B cell (primary cell): ENCODE measurements around the gene KANSL1L. TPM values are rescaled to one million over a fixed set of nuclear protein-coding genes. Genes with fewer than 3 reads are reported as not detected.

Experiments
- ATAC-seq: fragments of 200-7000 bp; cut with Tn5 transposase; one replicate; pipeline ENCODE4 v1.10.0; 2021; ENCODE audit warnings: low read depth, mild to moderate bottlenecking, moderate number of reproducible peaks, moderate library complexity
- CTCF ChIA-PET: fragments of 350-600 bp; sonication (Branson Sonifier 250); formaldehyde crosslinking; loops from one replicate; lab custom pipeline; 2021; ENCODE audit warnings: antibody characterized with exemption, inconsistent platforms; lab: Charles Lee
- POLR2A ChIA-PET: fragments of 350-600 bp; sonication (Branson Sonifier 250); formaldehyde crosslinking; loops from one replicate; lab custom pipeline; 2021; ENCODE audit warnings: antibody characterized with exemption; lab: Charles Lee
- DNase-seq: peaks from one replicate; pipeline ENCODE4 v3.0.0; 2013
- H2AFZ ChIP-seq: 2 replicates; pipeline ENCODE4 v1.6.1; 2012; ENCODE audit warnings: mild to moderate bottlenecking, low read depth, low read length; ENCODE audit not compliant: insufficient read depth, poor library complexity, severe bottlenecking
- H3K27ac ChIP-seq, 2 donors: 1 replicate in 1 of 2; 2 replicates in 1 of 2; pipeline ENCODE4 v1.5.1; 2012 to 2013; ENCODE audit warnings: low read length in 2 of 2, mild to moderate bottlenecking in 2 of 2, moderate library complexity in 1 of 2
- H3K27me3 ChIP-seq, 4 experiments: fragments of 200-600 bp in 1 of 4; sonication (generic) in 1 of 4; replicated peaks in 1 of 4; 1 replicate in 2 of 4; 2 replicates in 2 of 4; pipeline versions ENCODE4 v1.6.1 to v1.7.0; 2013 to 2016; ENCODE audit warnings: low read length in 3 of 4, mild to moderate bottlenecking in 2 of 4, mixed read lengths in 1 of 4, moderate library complexity in 1 of 4; ENCODE audit not compliant: insufficient read depth in 4 of 4, control insufficient read depth in 3 of 4; ENCODE audit errors: control extremely low read depth in 1 of 4
- H3K36me3 ChIP-seq, 2 experiments: replicated peaks in 1 of 2; 1 replicate in 1 of 2; 2 replicates in 1 of 2; pipeline versions ENCODE4 v1.6.1 to v1.7.1; 2013; ENCODE audit warnings: low read length in 1 of 2; ENCODE audit not compliant: insufficient read depth in 2 of 2, control insufficient read depth in 1 of 2; ENCODE audit errors: control extremely low read depth in 1 of 2, extremely low read depth in 1 of 2
- H3K4me1 ChIP-seq, 2 donors: fragments of 200-600 bp in 1 of 2; sonication (generic) in 1 of 2; 1 replicate in 1 of 2; 2 replicates in 1 of 2; pipeline versions ENCODE4 v1.5.1 to v1.6.1; 2013 to 2017; ENCODE audit warnings: low read length in 2 of 2; ENCODE audit not compliant: control insufficient read depth in 2 of 2, insufficient read depth in 2 of 2
- H3K4me2 ChIP-seq: replicated peaks from 2 replicates; pipeline ENCODE3; 2012; ENCODE audit warnings: mild to moderate bottlenecking, low read depth, low read length; ENCODE audit not compliant: poor library complexity, severe bottlenecking
- H3K4me3 ChIP-seq, 5 experiments: fragments of 200-600 bp in 1 of 5; sonication (generic) in 1 of 5; 1 replicate in 3 of 5; 2 replicates in 2 of 5; pipeline versions ENCODE4 v1.5.1 to v1.7.0; 2011 to 2016; ENCODE audit warnings: low read length in 4 of 5, mild to moderate bottlenecking in 4 of 5, low read depth in 2 of 5, control low read depth in 1 of 5, moderate library complexity in 1 of 5; ENCODE audit not compliant: insufficient read depth in 1 of 5; ENCODE audit errors: control extremely low read depth in 1 of 5, extremely low read depth in 1 of 5
- H3K79me2 ChIP-seq: fragments of 200-600 bp; sonication (generic); one replicate; pipeline ENCODE4 v1.6.0; 2016; ENCODE audit warnings: low read length; ENCODE audit not compliant: control insufficient read depth, insufficient read depth
- H3K9ac ChIP-seq: fragments of 200-600 bp; sonication (generic); 2 replicates; pipeline ENCODE4 v1.6.1; 2017; ENCODE audit warnings: mild to moderate bottlenecking, low read length, moderate library complexity
- H3K9me3 ChIP-seq, 3 donors: one replicate each; pipeline versions ENCODE4 v1.6.1 to v1.7.1; 2013; ENCODE audit warnings: low read length in 2 of 3; ENCODE audit not compliant: control insufficient read depth in 2 of 3, insufficient read depth in 1 of 3; ENCODE audit errors: control extremely low read depth in 1 of 3
- H4K20me1 ChIP-seq: 2 replicates; pipeline ENCODE4 v1.6.0; 2012; ENCODE audit warnings: mild to moderate bottlenecking, low read length; ENCODE audit not compliant: insufficient read depth, control insufficient read depth, poor library complexity, severe bottlenecking
- H3K27ac Mint-ChIP-seq: one replicate; pipeline ENCODE4 v1.8.0; 2021; ENCODE audit warnings: mixed read lengths
- H3K27me3 Mint-ChIP-seq: one replicate; pipeline ENCODE4 v1.8.0; 2021; ENCODE audit warnings: mixed read lengths
- H3K4me1 Mint-ChIP-seq: one replicate; pipeline ENCODE4 v1.8.0; 2021; ENCODE audit warnings: mixed read lengths
- H3K4me3 Mint-ChIP-seq: one replicate; pipeline ENCODE4 v1.8.0; 2021; ENCODE audit warnings: mixed read lengths
- H3K9me3 Mint-ChIP-seq: one replicate; pipeline ENCODE4 v1.8.0; 2022; ENCODE audit warnings: mixed read lengths; ENCODE audit not compliant: insufficient read depth
- EZH2 ChIP-seq: IDR thresholded peaks from 2 replicates; pipeline ENCODE4 v1.6.1; 2012; ENCODE audit warnings: borderline replicate concordance, low read depth, mild to moderate bottlenecking, moderate library complexity, low read length; ENCODE audit not compliant: insufficient read depth, poor library complexity, severe bottlenecking
- WGBS: methylation state at CpG from one replicate; pipeline ENCODE4 v1.1.5; 2013; ENCODE audit warnings: missing lambda C conversion rate; ENCODE audit not compliant: insufficient coverage; 5-methylcytosine and 5-hydroxymethylcytosine counted together
- intact Hi-C: fragments of 100-400 bp; cut with micrococcal nuclease; formaldehyde crosslinking; loops from one replicate; pipeline ENCODE4 v1.10.0; 2022
- polyA plus RNA-seq: library from polyadenylated mRNA; depleted of rRNA; stranded (reverse); fragments of >200 nt; gene quantifications from 2 replicates; pipeline ENCODE4 v1.2.3, GENCODE V29; 2012
- total RNA-seq, 2 donors: library from RNA; stranded (reverse); fragments of 120-200 nt in 1 of 2; gene quantifications; 1 replicate in 1 of 2; 2 replicates in 1 of 2; pipeline versions ENCODE4 v1.2.3 to v1.2.4, GENCODE V29; 2013 to 2022
- TF ChIP-seq, protein P1 (sequence below): fragments of 200-600 bp; IDR thresholded peaks from one replicate; pipeline ENCODE4 v1.8.0; 2022; ENCODE audit warnings: antibody characterized with exemption, mild to moderate bottlenecking

KANSL1L gene
- total and polyA plus RNA-seq, 2 donors (not counting 1 experiment from before 2014, with no cell fraction given), result 7.3 to 21.1 TPM

DNA sequence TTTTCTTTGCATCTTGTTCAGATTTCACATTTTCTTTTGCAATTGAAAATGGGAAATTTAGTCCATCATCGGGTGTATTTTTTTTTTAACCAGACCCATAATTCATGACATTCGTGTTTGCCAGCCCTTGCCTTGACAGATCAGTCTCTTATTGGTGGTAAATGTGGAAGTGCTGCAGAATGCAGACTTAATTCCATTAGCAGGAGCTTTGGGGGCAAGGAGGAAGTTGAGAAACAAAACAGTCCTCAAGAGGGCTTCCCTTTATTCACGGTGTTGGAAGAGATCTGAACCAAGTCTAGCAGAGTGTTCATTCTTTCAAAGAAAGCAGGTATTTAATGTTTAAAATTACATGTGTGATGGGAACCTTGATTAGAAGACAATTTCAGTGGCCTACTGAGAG is 185.3 kb downstream of the KANSL1L start:
- H3K4me1 ChIP-seq, result no peaks in the 10 kb centered on the region
- ATAC-seq (no peak), DNase-seq (no peak)
- H3K36me3 ChIP-seq, result no peaks in the 10 kb centered on the region
- POLR2A ChIA-PET, result no interaction called here
- CTCF ChIA-PET, result interaction anchor here (1.5 to 2.7 kb wide), 3 partner anchors 8 to 213 kb away, joined by 4 to 17 read pairs (median 6); no protein-coding TSS in a partner anchor
- intact Hi-C loops, result no loop called here
- H3K27ac ChIP-seq, result no peak overlapping the region
- WGBS, result 8% methylated on average over 2 of the region's 3 CpGs
- H3K27me3 ChIP-seq, result peaks cover 0 to 9% (median 0%) of the 10 kb centered on the region in 4 experiments
- H3K4me3 ChIP-seq, result no peak overlapping the region
- Mint-ChIP-seq H3K9me3 (no peaks in the 10 kb centered on the region), H3K27me3 (peaks cover 42% of the 10 kb centered on the region), H3K27ac (no peak overlapping the region), H3K4me3 (no peak overlapping the region), H3K4me1 (peaks cover 3% of the 10 kb centered on the region)
- H3K9me3 ChIP-seq, result no peaks in the 10 kb centered on the region
- H4K20me1 ChIP-seq, result no peaks in the 10 kb centered on the region
- H3K9ac ChIP-seq, result no peak overlapping the region
- no peak for TF ChIP-seq EZH2
- TF ChIP-seq, protein P1, sequence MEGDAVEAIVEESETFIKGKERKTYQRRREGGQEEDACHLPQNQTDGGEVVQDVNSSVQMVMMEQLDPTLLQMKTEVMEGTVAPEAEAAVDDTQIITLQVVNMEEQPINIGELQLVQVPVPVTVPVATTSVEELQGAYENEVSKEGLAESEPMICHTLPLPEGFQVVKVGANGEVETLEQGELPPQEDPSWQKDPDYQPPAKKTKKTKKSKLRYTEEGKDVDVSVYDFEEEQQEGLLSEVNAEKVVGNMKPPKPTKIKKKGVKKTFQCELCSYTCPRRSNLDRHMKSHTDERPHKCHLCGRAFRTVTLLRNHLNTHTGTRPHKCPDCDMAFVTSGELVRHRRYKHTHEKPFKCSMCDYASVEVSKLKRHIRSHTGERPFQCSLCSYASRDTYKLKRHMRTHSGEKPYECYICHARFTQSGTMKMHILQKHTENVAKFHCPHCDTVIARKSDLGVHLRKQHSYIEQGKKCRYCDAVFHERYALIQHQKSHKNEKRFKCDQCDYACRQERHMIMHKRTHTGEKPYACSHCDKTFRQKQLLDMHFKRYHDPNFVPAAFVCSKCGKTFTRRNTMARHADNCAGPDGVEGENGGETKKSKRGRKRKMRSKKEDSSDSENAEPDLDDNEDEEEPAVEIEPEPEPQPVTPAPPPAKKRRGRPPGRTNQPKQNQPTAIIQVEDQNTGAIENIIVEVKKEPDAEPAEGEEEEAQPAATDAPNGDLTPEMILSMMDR, result no peak
- H3K79me2 ChIP-seq, result no peaks in the 10 kb centered on the region
- H2AFZ ChIP-seq, result no peak overlapping the region
- H3K4me2 ChIP-seq, result no peak overlapping the region

GRCh38 chr2:209984291-209984690 is 186.9 kb downstream of the KANSL1L start:
- Histone ChIP-seq H3K4me3 (no peak overlapping the region), H3K79me2 (no peaks in the 10 kb centered on the region), H4K20me1 (no peaks in the 10 kb centered on the region), H3K36me3 (no peaks in the 10 kb centered on the region), H3K27me3 (peaks cover 0 to 5% (median 0%) of the 10 kb centered on the region in 4 experiments), H3K27ac (no peak overlapping the region), H3K4me1 (no peaks in the 10 kb centered on the region), H3K4me2 (no peak overlapping the region), H3K9ac (no peak overlapping the region), H3K9me3 (no peaks in the 10 kb centered on the region), H2AFZ (no peak overlapping the region)
- H3K9me3 Mint-ChIP-seq, result no peaks in the 10 kb centered on the region
- no peak for TF ChIP-seq EZH2
- TF ChIP-seq, protein P1, result no peak
- H3K27ac Mint-ChIP-seq, result no peak overlapping the region
- peaks cover 32% of the 10 kb centered on the region for H3K27me3 Mint-ChIP-seq
- ATAC-seq (no peak), DNase-seq (no peak)
- H3K4me3 Mint-ChIP-seq, result no peak overlapping the region
- CTCF ChIA-PET, result interaction anchor here (1.1 to 2.6 kb wide), 2 partner anchors 208 to 215 kb away, joined by 3 to 6 read pairs; no protein-coding TSS in a partner anchor
- 100% methylated on average over 1 of the region's 2 CpGs for WGBS
- intact Hi-C loops, result no loop called here
- peaks cover 3% of the 10 kb centered on the region for H3K4me1 Mint-ChIP-seq
- POLR2A ChIA-PET, result no interaction called here
